GM11168 (cell line): ENCODE results near the gene NUDT8.
"Not testable (repeated sequence)": the region's sequence is repeated elsewhere in the genome, so short reads cannot be mapped to it uniquely, and the experiment has no call there.

Source experiments
- in situ Hi-C: fragments of 300-500 bp; cut with MboI; formaldehyde crosslinking; loops from one replicate; pipeline ENCODE4 v1.12.0; 2022; ENCODE audit warnings: low sequenced_read_pairs; ENCODE audit not compliant: unreplicated experiment

Gene NUDT8

DNA sequence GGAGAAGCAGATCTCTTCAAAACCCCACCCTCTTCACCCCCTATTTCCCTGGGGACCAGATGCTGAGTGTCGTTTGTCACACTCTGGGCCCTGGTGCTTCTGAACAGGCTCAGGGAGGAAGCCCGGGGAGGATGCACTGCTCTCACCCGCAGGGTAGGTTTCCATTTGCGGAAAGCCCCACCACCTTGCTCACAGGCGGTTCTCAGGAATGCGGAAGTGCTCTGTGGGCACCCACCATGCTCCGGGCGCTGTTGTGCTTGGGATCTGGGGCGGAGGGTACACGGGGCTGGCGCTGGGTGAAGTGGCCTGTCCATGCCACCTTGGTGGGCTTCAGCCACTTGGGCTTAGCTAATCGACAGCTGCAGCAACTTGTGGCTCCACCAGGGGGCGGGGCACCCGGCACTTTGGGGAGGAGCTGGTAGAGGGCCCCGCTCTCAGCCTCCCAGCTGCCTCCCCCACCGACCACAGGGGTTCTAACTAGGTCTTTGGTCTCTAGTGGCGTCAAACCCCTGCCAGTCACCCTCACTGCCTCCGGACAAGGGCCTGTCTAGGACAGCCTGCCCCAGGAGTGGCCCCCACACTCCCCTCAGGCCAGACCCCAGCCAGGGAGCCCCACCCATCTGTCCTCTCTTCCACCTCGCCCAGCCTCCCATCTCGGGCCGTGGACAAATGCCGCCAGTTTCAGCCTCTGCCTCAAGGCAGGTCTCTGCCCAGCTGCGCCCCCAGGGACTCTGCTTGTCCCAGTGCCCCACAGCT is 15.6 kb downstream of the NUDT8 start:
- in situ Hi-C loops, result no loop called here

DNA sequence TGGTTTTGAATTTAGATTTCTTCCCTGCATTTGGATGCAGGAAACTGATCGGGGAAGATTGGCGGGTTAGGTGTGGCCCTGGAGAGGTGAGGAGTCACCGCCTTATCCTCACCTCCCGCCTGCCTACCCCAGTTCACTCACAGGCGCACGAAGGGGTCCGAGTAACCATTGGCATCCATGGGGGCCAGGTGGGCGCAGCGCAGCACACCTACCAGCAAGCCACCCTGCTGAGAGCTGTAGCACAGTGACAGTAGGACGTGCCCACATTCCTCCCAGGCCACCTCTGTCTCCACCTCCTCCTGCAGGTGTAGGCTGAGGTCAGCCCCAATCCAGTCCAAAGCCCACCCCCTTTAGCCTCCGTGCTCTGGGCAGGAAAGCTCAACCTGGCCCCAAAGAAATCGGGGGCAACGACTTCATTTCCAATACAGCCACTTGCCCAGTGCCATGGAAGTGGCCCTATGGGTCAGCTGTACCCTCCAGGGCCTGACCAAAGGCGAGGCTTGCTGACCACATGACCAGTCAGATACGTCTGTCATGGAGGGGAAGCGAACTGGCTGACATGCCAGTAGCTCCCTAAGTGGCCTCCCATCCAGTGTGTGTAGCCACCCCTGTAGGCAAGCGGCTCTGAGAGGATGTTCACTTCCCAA is 16.3 kb downstream of the NUDT8 start:
- in situ Hi-C loops, result no loop called here

DNA sequence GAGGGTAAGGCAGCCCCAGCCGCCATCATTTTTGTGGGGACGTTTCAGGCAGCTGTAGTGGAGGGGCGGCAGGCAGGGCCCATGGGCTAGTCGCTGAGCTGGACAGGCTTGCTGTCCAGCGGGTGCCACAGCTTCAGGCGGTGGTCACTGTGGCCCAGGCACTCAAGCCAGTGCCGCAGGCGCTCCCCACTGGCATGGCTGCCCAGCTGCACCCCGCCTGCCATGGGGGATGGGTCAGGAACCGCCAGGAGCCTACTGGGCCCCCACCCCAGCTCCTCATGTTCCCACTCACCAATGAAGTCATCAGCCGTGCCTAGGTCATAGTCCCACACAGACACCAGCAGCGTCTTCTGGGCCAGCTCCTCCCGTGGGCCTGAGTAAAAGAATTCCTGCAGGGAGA is 17.0 kb downstream of the NUDT8 start:
- in situ Hi-C loops, result no loop called here

DNA sequence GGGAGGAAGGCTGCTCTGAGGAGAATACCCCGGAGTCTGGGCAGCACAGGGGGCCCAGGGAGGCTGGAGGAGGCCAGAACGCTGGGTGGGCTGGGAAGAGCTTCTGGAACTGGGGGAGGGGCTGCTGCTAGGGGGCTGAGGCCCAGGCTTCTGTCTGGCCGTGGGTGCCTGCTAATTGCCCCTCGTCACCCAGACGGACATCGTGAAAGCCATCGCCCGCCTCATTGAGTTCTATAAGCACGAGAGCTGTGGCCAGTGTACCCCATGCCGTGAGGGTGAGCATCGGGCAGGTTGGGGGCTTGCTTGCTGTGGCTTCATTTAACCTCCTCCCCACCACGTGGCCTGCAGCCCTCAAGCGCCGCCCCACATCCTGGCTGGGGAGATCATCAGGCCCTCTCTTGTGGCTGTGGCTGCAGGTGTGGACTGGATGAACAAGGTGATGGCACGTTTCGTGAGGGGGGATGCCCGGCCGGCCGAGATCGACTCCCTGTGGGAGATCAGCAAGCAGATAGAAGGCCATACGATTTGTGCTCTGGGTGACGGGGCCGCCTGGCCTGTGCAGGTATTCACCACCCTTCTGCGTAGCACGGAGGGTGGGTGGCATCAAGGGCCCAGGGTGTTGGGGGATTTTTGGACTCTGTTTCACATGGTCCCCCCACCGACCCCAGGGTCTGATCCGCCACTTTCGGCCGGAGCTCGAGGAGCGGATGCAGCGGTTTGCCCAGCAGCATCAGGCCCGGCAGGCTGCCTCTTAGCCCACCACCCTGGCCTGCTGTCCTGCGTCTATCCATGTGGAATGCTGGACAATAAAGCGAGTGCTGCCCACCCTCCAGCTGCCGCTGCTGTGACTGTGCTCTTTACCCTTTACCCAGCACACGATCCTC is 17.8 kb downstream of the NUDT8 start:
- in situ Hi-C loops, result no loop called here

DNA sequence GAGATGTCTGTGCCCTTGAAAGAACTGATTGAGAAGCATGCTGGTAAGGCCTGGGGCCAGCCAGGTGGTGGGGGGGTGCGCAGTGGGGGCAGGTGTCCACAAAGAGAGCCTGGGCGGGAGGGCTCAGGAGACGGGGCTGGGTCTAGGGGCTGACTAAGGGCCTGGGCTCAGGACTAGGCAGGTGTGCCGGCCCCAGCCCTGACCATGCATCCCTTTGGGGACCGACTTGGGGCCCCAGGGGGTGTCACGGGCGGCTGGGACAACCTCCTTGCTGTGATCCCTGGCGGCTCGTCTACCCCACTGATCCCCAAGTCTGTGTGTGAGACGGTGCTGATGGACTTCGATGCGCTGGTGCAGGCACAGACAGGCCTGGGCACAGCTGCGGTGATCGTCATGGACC is 18.6 kb downstream of the NUDT8 start:
- in situ Hi-C loops, result no loop called here

DNA sequence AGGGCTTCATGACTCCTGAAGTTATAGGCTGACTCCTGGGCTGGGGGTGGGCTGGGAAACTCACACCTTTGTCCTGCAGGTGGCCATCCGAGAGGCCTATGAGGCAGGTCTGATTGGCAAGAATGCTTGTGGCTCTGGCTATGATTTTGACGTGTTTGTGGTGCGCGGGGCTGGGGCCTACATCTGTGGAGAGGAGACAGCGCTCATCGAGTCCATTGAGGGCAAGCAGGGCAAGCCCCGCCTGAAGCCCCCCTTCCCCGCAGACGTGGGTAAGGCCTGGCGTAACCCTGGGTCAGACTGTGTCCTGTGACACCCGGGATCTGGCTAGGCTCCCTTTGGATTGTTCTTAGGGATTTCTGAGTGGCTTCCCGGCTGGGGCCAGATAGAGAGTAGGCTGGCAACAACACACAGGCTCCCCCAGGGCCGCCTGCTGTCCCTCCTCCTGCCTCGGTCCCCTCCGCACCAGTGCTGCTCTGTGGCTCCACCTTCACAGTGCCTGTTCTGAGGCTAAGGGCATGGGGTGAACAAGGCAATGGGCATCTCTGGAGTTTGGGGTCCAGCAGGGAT is 19.4 kb downstream of the NUDT8 start:
- in situ Hi-C loops, result no loop called here

DNA sequence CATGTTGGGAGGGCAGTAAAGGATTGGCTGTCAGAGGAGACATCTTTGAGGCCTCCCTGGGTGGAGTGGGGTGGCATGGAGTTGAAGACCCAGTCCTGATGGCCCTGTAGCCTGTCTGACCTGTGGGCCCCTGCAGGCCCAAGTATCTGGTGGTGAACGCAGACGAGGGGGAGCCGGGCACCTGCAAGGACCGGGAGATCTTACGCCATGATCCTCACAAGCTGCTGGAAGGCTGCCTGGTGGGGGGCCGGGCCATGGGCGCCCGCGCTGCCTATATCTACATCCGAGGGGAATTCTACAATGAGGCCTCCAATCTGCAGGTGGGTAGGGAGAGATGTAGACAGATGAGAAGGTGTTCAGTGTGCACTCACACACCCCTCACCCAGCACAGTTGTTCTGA is 20.4 kb downstream of the NUDT8 start:
- in situ Hi-C loops, result no loop called here

DNA sequence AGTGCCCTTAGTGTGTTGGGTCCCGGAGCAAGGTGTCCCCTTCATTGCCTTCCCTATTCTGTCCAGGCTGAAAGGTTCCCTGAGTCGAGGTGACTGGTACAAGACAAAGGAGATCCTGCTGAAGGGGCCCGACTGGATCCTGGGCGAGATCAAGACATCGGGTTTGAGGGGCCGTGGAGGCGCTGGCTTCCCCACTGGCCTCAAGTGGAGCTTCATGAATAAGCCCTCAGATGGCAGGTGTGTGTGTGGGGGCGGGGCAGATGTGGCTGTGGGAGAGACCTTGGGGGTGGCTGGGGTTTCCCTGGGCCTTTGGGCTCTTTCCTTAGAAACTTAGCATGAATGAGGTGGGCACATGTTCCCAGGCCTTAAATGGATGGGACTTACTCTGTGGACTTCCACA is 21.3 kb downstream of the NUDT8 start:
- in situ Hi-C loops, result no loop called here

DNA sequence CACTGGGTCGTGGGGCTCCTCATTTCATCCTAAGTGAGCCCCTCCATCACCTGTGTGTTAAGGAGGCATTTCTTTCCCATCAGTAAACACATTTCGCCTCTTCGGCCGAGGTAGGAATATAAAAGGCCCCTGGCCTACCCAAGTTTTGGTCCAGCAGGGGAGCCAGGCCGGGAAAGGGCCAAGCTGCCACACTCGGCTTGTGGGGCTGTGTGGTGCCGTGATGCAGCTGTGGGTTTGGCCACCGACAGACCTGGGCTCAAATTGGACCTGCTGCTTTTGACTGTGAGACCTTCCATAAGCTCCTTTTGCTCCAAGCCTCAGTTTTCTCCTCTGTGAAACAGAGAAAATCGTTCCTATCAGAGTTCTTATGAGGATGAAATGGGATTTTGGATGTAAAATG is 22.2 kb downstream of the NUDT8 start:
- in situ Hi-C loops, result no loop called here

DNA sequence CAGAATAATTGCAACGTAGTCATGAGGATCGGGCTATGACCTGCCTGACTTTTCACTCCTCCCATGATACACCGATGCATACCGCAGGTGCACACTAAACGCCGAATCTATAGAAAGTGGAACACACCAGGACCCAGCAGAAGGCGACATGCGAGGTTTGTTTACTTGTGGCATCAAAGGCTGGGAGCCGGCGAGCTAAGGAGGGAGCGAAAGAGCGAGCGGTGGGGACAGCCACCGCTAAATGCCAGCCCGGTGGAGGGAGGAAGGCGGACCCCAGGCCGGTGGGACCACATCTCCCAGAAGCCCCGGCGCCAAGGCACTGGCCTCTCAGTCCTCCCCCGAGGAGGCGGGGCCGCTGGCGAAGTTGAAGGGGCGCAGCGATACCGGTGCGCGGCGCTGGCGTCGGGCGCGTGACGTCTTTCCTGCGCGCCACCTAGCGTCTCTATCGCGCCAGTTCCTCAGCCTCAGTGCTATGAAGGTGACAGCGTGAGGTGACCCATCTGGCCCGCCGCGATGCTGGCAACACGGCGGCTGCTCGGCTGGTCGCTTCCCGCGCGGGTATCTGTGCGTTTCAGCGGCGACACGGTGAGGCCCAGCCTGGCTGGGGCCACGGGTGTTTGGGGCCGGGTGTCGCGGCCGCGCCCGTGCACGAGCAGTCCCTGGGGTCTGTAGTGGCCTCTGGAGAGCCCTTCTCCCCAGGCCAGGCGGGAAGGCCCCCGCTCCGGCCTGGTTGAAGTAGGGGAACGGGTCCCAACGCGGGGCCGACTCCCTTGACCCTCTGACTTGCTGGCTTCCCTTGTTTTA is 23.0 kb downstream of the NUDT8 start, which contains the start of gene NDUFV1:
Gene NDUFV1, plus strand, starts transcription at position 445 of the 804 bp plus-strand sequence. Its CDS starts 69 bp downstream, at position 514.
- in situ Hi-C loops, result no loop called here

DNA sequence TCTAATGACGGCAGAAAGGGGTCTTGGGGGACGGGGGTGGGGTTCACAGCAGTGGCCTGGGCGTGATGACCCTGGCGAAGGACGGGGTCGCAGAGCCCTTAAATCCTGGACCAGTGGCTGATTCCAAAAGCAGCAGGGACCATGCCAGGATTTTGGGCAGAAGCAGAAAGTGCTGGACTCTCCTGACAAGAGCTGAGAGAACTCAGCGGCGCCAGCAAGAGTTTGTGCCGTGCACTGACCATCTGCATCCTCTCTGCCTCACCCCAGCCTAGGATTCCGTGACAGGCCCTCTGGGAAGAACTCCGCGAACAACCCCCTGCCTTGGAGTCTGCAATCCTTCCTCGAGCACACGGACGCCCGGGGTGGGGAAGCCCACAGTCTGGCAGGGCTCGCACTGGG is 23.6 kb downstream of the NUDT8 start:
- in situ Hi-C loops, result no loop called here

DNA sequence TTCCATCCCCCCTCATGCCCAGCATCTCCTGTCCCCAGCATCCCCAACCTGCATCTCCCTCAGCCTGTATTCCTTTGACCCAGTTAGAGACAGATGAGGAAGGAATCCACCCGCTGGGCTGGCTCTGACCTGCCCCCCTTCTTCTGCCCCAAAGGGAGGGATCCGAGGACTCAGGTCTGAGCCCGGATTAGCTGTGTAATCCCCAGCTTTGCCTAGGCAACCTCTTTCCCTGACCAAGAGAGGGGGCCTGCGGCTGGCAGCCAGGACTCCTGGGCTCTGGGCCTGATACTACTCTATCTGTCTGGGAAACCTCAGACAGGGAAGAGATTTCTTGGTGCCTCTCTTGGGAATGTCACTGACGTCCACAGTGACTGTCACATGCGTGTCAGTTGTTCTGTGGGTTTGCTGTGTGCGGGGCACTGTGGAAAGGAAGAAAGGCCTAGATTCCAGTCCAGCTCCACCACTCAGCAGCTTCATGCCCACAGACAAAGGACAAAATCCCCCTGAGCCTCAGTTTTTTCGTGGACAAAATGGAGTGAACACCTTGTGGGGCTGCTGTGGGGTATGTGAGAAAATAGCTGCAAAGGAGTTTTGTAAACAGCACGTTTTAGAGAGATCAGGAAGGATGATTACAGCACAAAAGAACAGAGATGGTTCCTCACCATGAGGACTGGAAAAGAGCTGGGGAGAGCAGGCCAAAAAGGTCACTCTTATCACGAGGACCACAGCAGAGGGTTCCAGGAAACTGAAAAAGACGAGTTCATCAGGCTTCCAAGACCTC is 24.3 kb downstream of the NUDT8 start:
- in situ Hi-C loops, result no loop called here

DNA sequence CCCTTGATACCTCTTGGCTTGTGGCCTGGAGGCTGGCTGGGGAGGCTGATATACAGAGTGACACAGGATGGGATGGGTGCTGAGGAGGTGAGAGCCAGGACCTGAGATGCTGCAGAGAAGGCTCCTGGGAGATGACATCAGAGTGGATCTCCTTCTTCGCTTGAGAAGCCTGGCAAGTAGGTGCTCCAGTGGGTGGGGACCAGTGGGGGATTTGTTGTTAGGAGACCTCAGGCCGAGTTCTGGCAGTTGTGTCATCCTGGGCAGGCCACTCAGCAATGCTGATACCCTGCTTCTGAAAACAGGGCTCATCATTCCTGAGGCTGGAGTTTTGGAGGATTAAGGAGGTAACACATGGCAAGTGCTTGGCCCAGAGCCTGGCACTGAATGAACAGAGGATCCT is 24.9 kb downstream of the NUDT8 start:
- in situ Hi-C loops, result no loop called here

DNA sequence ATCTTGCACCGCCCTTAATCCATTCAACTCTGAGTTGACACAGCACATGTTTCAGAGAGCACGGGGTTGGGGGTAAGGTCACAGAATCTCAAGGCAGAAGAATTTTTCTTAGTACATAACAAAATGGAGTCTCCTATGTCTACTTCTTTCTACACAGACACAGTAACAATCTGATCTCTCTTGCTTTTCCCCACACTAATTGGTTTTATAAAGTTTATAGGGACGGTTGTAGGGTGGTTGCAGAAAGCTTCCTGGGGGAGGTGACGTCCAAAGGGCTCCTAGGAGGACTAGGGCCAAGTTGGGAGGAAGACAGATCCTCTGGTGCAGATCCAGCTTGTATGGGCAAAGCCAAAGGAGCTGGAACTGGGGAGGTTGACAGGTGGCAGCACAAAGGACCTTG is 25.6 kb downstream of the NUDT8 start:
- in situ Hi-C loops, result not testable (repeated sequence)

DNA sequence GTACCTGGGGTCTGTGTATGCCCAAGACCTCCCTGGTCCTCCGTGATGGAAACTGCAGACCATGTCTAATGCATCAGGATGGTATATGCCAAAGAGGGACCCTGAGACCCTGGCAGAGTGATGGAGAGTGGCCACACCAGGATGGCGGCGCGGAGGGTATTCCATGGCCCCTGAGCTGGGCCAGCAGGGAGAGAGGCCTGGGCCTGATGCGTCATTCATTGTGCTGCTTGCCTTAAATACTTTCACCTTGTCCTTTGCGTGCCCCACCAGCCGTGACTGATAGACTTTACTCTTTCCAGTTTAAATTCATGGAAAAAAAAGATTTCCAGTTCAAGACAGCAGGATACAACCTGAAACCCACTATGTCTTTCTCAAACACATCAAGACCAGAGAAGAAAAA is 28.6 kb downstream of the NUDT8 start:
- in situ Hi-C loops, result no loop called here

DNA sequence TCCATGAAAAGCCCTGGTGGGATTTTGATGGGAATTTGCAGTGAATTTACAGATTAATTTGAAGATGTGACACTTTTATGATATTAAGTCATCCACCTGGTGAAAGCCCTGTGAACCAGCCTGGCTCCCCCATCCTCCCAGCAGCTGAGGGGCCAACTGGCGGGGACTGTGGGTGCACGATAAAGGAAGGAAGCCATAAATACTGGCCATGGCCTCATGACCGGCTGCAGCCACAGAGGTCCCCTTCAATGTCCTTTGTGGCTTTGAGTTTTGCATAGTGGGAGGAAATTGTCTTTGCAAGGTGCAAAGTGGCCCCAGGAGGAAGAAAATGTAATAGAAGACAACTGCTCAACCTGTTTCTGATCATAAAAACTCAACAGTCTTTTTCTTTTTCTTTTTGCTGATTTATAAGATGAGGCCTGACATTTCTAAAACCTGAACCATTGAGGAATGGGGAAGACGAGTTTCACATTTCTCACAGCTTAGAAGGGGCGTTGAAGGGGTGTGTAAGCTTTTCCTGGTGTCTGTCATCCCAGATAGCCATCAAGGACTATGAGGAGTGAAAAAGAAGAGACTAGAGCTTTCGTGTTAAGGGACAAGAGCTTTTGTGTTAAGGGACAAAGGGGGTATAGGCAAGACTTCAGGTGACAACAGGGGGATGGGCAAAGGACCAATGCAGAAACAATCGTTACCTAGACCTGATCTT is 29.3 kb downstream of the NUDT8 start:
- in situ Hi-C loops, result no loop called here

DNA sequence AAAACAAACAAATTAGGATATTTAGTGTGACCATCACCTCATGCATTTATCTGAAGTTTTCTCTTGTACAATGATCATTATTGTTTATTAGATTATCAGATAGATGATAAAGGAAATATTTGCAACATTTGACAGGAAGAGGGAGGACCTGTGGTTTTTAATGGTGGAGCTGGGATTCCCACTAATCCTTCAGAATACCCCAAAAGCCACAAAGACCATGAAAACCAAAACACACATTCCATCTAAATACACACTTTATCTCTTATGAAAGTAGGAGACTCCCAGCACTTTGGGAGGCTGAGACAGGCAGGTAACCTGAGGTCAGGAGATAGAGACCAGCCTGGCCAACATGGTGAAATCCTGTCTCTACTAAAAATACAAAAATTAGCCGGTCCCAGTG is 30.6 kb downstream of the NUDT8 start:
- in situ Hi-C loops, result no loop called here

DNA sequence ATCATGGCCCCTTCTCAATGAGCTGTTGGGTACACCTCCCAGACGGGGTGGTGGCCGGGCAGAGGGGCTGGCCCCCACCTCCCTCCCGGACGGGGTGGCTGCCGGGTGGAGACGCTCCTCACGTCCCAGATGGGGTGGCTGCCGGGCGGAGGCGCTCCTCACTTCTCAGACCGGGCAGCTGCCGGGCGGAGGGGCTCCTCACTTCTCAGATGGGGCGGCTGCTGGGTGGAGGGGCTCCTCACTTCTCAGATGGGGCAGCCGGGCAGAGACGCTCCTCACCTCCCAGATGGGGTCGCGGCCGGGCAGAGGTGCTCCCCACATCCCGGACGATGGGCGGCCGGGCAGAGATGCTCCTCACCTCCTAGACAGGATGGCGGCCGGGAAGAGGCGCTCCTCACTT is 31.8 kb downstream of the NUDT8 start:
- in situ Hi-C loops, result not testable (repeated sequence)

DNA sequence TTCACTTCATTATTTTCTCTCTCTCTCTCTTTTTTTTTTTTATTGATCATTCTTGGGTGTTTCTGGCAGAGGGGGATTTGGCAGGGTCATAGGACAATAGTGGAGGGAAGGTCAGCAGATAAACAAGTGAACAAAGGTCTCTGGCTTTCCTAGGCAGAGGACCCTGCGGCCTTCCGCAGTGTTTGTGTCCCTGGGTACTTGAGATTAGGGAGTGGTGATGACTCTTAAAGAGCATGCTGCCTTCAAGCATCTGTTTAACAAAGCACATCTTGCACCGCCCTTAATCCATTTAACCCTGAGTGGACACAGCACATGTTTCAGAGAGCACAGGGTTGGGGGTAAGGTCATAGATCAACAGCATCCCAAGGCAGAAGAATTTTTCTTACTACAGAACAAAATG is 32.3 kb downstream of the NUDT8 start:
- in situ Hi-C loops, result not testable (repeated sequence)
